Lower lobe of right lung (tissue), 2 donors: ENCODE results near the gene CEACAM3. TPM values are rescaled to one million over a fixed set of nuclear protein-coding genes. Genes with fewer than 3 reads are reported as not detected.

Experiments used
- ATAC-seq, 2 donors: fragments of 200-7000 bp; cut with Tn5 transposase; one replicate each; pipeline ENCODE4 v1.9.1; 2020 to 2022; ENCODE audit warnings: mild to moderate bottlenecking in 2 of 2, moderate library complexity in 2 of 2
- DNase-seq: peaks from one replicate; pipeline ENCODE4 v3.0.0-alpha.2; 2020
- H3K27ac ChIP-seq: fragments of 200-600 bp; one replicate; pipeline ENCODE4 v1.8.0; 2022
- H3K27me3 ChIP-seq: fragments of 200-600 bp; one replicate; pipeline ENCODE4 v1.8.0; 2022; ENCODE audit warnings: low read depth
- H3K36me3 ChIP-seq: fragments of 200-600 bp; one replicate; pipeline ENCODE4 v1.8.0; 2022; ENCODE audit warnings: mild to moderate bottlenecking
- H3K4me1 ChIP-seq: fragments of 200-600 bp; one replicate; pipeline ENCODE4 v1.8.0; 2022
- H3K4me3 ChIP-seq: fragments of 200-600 bp; one replicate; pipeline ENCODE4 v1.8.0; 2022; ENCODE audit warnings: mild to moderate bottlenecking
- H3K9me3 ChIP-seq: fragments of 200-600 bp; one replicate; pipeline ENCODE4 v1.8.0; 2022
- CTCF ChIP-seq: fragments of 200-600 bp; IDR thresholded peaks from one replicate; pipeline ENCODE4 v1.8.0; 2022; ENCODE audit warnings: antibody characterized with exemption, mild to moderate bottlenecking
- intact Hi-C: fragments of 100-400 bp; cut with DNase I; formaldehyde crosslinking; loops from one replicate; pipeline ENCODE4 v1.11.0; 2022
- total RNA-seq: library from RNA; stranded (reverse); fragmentation: NEBNext Ultra II Directional; extraction: Animal tissue kit (Norgen Biotek cat#: 25700); gene quantifications from one replicate; pipeline ENCODE4 v1.2.1, GENCODE V29; 2021
- donor health status: DM: no; HTN: yes; CAD: no; lungs with severe emphysema.

Gene CEACAM3
- total RNA-seq, 1 donor from 2014 or later: 4.3 TPM

- no peaks in the 10 kb centered on the region for H3K4me1 ChIP-seq
- ATAC-seq: no peak
- no peak overlapping the region for H3K4me3 ChIP-seq
- DNase-seq: no peak
- TF ChIP-seq CTCF: no peak
- intact Hi-C loops: no loop called here
- no peaks in the 10 kb centered on the region for H3K36me3 ChIP-seq
- no peaks in the 10 kb centered on the region for H3K9me3 ChIP-seq
- peaks cover 10% of the 10 kb centered on the region for H3K27me3 ChIP-seq
- no peak overlapping the region for H3K27ac ChIP-seq
Measured at GRCh38 chr19:41850381-41850780, 54.0 kb downstream of the CEACAM3 start.

DNA sequence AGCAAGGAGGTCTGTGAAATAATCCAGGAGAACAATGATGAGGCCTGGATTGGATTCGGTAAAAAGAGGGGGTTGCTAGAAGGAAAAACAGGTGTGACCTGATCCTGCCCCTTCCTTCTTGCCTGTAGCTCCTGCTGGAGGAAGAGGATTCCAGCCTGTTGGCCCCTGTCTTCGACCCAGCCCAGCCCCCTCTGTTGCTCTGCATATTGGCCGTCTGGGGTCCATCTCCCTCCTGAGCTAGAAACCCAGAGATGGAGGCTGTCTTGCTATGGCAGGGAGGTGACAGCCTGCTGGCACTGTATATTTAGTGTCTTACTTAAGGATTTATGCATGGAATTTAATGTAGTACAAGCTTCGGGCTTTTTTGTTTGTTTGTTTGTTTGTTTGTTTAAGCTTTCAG lies 55.1 kb downstream of the CEACAM3 start:
- DNase-seq: no peak
- intact Hi-C loops: no loop called here
- no peaks in the 10 kb centered on the region for H3K4me1 ChIP-seq
- H3K27me3 ChIP-seq: peaks cover 10% of the 10 kb centered on the region
- no peak for TF ChIP-seq CTCF
- no peaks in the 10 kb centered on the region for H3K36me3 ChIP-seq
- no peak for ATAC-seq
- no peak overlapping the region for H3K4me3 ChIP-seq
- H3K9me3 ChIP-seq: no peaks in the 10 kb centered on the region
- no peak overlapping the region for H3K27ac ChIP-seq

- no peak for ATAC-seq
- intact Hi-C loops: no loop called here
- peaks cover 10% of the 10 kb centered on the region for H3K27me3 ChIP-seq
- no peak for DNase-seq
- TF ChIP-seq CTCF: no peak
- H3K4me1 ChIP-seq: no peaks in the 10 kb centered on the region
- no peaks in the 10 kb centered on the region for H3K36me3 ChIP-seq
- no peak overlapping the region for H3K4me3 ChIP-seq
- H3K9me3 ChIP-seq: no peaks in the 10 kb centered on the region
- H3K27ac ChIP-seq: no peak overlapping the region
Measured at GRCh38 chr19:41853344-41853743, 57.0 kb downstream of the CEACAM3 start.

DNA sequence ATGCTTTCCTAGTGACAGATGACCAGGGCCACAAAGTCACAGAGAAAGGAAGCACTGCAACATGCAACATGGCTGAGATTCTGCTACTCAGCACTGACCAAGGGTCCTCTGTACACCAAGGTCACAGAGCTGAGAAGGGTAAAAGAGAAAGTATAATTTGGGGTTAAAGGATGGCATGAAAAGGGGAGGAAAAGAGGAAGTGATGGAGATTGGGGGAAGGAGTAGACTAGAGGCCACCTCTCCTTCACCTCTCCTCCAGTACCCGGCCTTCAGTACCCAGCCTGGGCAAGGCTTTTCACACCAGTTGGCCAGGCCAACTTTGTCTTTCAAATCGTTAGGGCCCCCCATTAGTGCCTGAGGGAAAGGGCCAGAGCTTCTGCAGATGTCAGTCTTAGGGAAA lies 57.4 kb downstream of the CEACAM3 start:
- DNase-seq: no peak

DNA sequence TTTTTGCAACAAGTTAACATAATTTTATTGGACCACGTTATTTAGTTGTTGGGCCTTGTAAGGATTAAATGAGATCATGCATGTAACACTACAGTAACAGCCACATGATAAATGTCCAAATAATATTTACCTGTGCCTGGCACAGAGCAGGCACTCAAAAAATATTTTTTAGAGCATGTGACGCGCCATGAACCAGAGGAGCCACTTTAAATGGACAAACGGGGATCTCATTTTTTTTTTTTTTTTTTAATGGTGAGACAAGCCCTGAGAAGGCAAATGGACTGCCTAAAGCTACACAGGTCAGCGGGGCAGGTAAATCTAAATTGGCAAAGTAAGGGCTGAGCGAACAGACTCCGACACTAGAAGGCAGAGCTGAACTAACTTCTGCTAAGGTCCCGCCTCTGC lies 62.8 kb downstream of the CEACAM3 start:
- intact Hi-C loops: no loop called here

More for the DNA sequence above, 57.4 kb downstream of the CEACAM3 start:
- Histone ChIP-seq H3K9me3 (no peaks in the 10 kb centered on the region), H3K27ac (no peak overlapping the region), H3K4me1 (peaks cover under 1% of the 10 kb centered on the region), H3K36me3 (no peaks in the 10 kb centered on the region), H3K27me3 (peaks cover 10% of the 10 kb centered on the region), H3K4me3 (no peak overlapping the region)
- peak in 1 of 2 donors; percentile 14 for ATAC-seq
- intact Hi-C loops: no loop called here
- TF ChIP-seq CTCF: no peak

More for the DNA sequence above, 62.8 kb downstream of the CEACAM3 start:
- Histone ChIP-seq H3K27me3 (no peaks in the 10 kb centered on the region), H3K36me3 (peaks cover 36% of the 10 kb centered on the region), H3K27ac (peak overlapping the region; percentile 90), H3K4me3 (peak overlapping the region; percentile 90), H3K9me3 (no peaks in the 10 kb centered on the region), H3K4me1 (peaks cover 42% of the 10 kb centered on the region)
- peak in 1 of 2 donors; percentile 0 for ATAC-seq
- TF ChIP-seq CTCF: no peak
- no peak for DNase-seq
